ENCODE measurements around the gene PLA2G2F. TPM values are rescaled to one million over a fixed set of nuclear protein-coding genes. Genes with fewer than 3 reads are reported as not detected.

PLA2G2F gene
- total RNA-seq, 2 experiments from 2014 or later, result not detected

DNA sequence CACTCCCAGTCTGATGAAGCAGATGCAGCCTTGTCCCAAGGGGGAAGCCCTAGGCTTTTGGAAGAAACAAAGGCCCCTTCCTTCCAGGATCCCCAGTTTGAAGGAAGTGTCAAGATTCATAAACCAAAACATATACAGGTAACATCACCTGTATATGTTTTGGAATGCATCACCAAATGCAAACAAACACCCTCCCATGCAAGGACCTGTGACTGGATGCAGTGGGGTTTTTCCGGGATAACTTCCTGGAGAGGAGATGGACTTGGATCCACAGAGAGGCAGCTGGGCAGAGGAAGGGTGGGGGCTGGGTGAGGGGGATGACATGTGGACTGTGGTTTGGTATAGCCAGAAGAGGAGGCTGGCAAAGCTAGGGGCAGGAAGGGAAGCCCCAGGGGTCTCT is 1.5 kb upstream of the PLA2G2F start:
- Histone ChIP-seq H3K9me3 (ENCODE audit: control insufficient read depth in 1 of 2, insufficient read depth in 1 of 2, low read length in 2 of 2) (no peaks in the 10 kb centered on the region), H3K4me3 (ENCODE audit: low read length) (no peak overlapping the region), H3K4me1 (ENCODE audit: insufficient read depth, low read length) (no peaks in the 10 kb centered on the region), H3K36me3 (ENCODE audit: insufficient read depth, low read length) (no peaks in the 10 kb centered on the region), H3K27me3 (ENCODE audit: control insufficient read depth in 1 of 2, insufficient read depth in 2 of 2, low read length in 2 of 2) (peaks cover 0 to 12% of the 10 kb centered on the region in 2 experiments), H3K27ac (ENCODE audit: low read depth in 1 of 2, low read length in 2 of 2) (no peak overlapping the region)
- H3K4me3 Mint-ChIP-seq, result no peak overlapping the region
- POLR2A ChIA-PET, result no interaction called here
- DNase-seq (no peak), ATAC-seq (ENCODE audit: poor library complexity) (no peak)
- intact Hi-C loops (cut with DNase I, micrococcal nuclease), result no loop called here
- H3K4me1 Mint-ChIP-seq (ENCODE audit: low read depth), result no peaks in the 10 kb centered on the region
- CTCF ChIA-PET, result no interaction called here
- no peak overlapping the region for H3K27ac Mint-ChIP-seq
- no peaks in the 10 kb centered on the region for H3K9me3 Mint-ChIP-seq
- H3K36me3 Mint-ChIP-seq (ENCODE audit: low read depth), result no peaks in the 10 kb centered on the region
- H3K27me3 Mint-ChIP-seq, result peaks cover 20% of the 10 kb centered on the region
- TF ChIP-seq CTCF (IDR thresholded peaks at IDR 0.05), result no peak

DNA sequence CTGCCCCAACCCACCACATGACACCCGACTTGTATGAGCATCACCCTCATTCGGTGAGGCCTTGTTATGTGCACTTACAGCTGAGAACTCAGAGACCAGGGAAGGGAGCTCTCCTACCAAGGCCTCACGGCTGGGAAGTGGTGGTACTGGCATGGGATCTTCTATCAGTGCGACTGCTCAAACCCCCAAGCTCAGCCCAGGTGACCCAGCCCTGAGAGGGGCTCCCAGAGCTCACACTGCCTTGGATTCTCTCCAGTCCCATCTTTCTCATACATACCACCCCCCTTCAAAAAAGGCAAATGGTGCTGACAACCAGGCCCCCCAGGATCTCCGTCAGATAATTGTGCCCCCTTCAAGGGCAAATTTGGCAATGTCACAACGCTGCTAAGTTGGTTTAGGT is 777 bp upstream of the PLA2G2F start:
- DNase-seq, result no peak
- Histone ChIP-seq H3K9me3 (ENCODE audit: control insufficient read depth in 1 of 2, insufficient read depth in 1 of 2, low read length in 2 of 2) (no peaks in the 10 kb centered on the region), H3K27me3 (ENCODE audit: control insufficient read depth in 1 of 2, insufficient read depth in 2 of 2, low read length in 2 of 2) (peaks cover 0 to 12% of the 10 kb centered on the region in 2 experiments), H3K4me1 (ENCODE audit: insufficient read depth, low read length) (no peaks in the 10 kb centered on the region), H3K4me3 (ENCODE audit: low read length) (no peak overlapping the region), H3K36me3 (ENCODE audit: insufficient read depth, low read length) (no peaks in the 10 kb centered on the region), H3K27ac (ENCODE audit: low read depth in 1 of 2, low read length in 2 of 2) (no peak overlapping the region)
- H3K27me3 Mint-ChIP-seq, result peaks cover 16% of the 10 kb centered on the region
- H3K27ac Mint-ChIP-seq, result no peak overlapping the region
- no peaks in the 10 kb centered on the region for H3K9me3 Mint-ChIP-seq
- no peaks in the 10 kb centered on the region for H3K36me3 Mint-ChIP-seq (ENCODE audit: low read depth)
- H3K4me1 Mint-ChIP-seq (ENCODE audit: low read depth), result no peaks in the 10 kb centered on the region
- no peak for TF ChIP-seq CTCF (IDR thresholded peaks at IDR 0.05)
- CTCF ChIA-PET, result no interaction called here
- no peak overlapping the region for H3K4me3 Mint-ChIP-seq
- POLR2A ChIA-PET, result no interaction called here
- intact Hi-C loops (cut with DNase I, micrococcal nuclease), result no loop called here
- no peak for ATAC-seq (ENCODE audit: poor library complexity)

GRCh38 chr1:20139776-20140612 is 871 bp downstream of the PLA2G2F start:
- intact Hi-C loops (cut with DNase I, micrococcal nuclease), result no loop called here
- H3K27me3 ChIP-seq (ENCODE audit: control insufficient read depth in 1 of 2, insufficient read depth in 2 of 2, low read length in 2 of 2), result peaks cover 0 to 6% of the 10 kb centered on the region in 2 experiments
- no peaks in the 10 kb centered on the region for H3K36me3 Mint-ChIP-seq (ENCODE audit: low read depth)
- TF ChIP-seq CTCF (IDR thresholded peaks at IDR 0.05), result no peak
- no peak overlapping the region for H3K27ac ChIP-seq (ENCODE audit: low read depth in 1 of 2, low read length in 2 of 2)
- H3K4me3 ChIP-seq (ENCODE audit: low read length), result no peak overlapping the region
- no peaks in the 10 kb centered on the region for H3K9me3 ChIP-seq (ENCODE audit: control insufficient read depth in 1 of 2, insufficient read depth in 1 of 2, low read length in 2 of 2)
- no peaks in the 10 kb centered on the region for H3K4me1 Mint-ChIP-seq (ENCODE audit: low read depth)
- ChIA-PET CTCF (no interaction called here), POLR2A (no interaction called here)
- no peak overlapping the region for H3K4me3 Mint-ChIP-seq
- no peaks in the 10 kb centered on the region for H3K4me1 ChIP-seq (ENCODE audit: insufficient read depth, low read length)
- no peaks in the 10 kb centered on the region for H3K36me3 ChIP-seq (ENCODE audit: insufficient read depth, low read length)
- peaks cover 16% of the 10 kb centered on the region for H3K27me3 Mint-ChIP-seq
- DNase-seq (no peak), ATAC-seq (ENCODE audit: poor library complexity) (no peak)
- H3K27ac Mint-ChIP-seq, result no peak overlapping the region
- no peaks in the 10 kb centered on the region for H3K9me3 Mint-ChIP-seq

Measured in CD4-positive, alpha-beta T cell (primary cell).